ENCODE measurements around the gene GABRD.

DNA sequence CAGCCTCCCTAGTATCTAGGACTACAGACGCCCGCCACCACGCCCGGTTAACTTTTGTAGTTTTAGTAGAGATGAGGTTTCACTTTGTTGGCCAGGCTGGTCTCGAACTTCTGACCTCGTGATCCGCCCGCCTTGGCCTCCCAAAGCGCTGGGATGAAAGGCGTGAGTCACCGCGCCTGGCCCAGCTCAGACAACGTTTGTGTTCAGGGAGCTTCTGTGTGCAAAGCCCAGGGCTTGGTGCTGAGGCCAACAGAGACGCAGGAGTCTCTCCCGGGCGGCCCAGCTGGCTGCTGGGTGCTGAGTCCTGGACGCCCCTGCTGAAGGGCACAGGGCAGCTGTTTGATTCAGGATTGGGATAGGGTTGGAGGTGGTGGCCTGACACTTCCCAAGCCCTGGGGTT is 34.1 kb downstream of the GABRD start:
- TF ChIP-seq EZH2 (IDR thresholded peaks at IDR 0.05; ENCODE audit: low read depth, unreplicated experiment) (no peak), NANOG (IDR thresholded peaks at IDR 0.05; ENCODE audit: borderline replicate concordance) (no peak), CTCF (conservative IDR thresholded peaks at IDR 0.05; ENCODE audit: low read depth in 2 of 2) (no peak), ZNF331 (CRISPR knock-in tag; IDR thresholded peaks at IDR 0.05; ENCODE audit: low read depth) (no peak)
